ENCODE results near the gene PSMG2. TPM values are rescaled to one million over a fixed set of nuclear protein-coding genes. Genes with fewer than 3 reads are reported as not detected.

The PSMG2 gene
- polyA plus RNA-seq, 1 donor from 2014 or later = 87.2 TPM

- Histone ChIP-seq H3K9ac (ENCODE audit: low read length) (no peak overlapping the region), H3K36me3 (ENCODE audit: insufficient read depth, low read length) (no peaks in the 10 kb centered on the region), H3K79me2 (replicated peaks; ENCODE audit: insufficient read depth, low read length) (no peaks in the 10 kb centered on the region), H3K9me3 (ENCODE audit: low read length) (no peaks in the 10 kb centered on the region), H4K20me1 (ENCODE audit: insufficient read depth) (no peaks in the 10 kb centered on the region), H3K27me3 (ENCODE audit: insufficient read depth, low read depth, low read length) (no peaks in the 10 kb centered on the region), H2AFZ (ENCODE audit: low read depth, low read length) (no peak overlapping the region), H3K4me2 (ENCODE audit: low read length) (no peak overlapping the region), H3K4me3 (ENCODE audit: low read length) (no peak overlapping the region), H3K9me2 (ENCODE audit: insufficient read depth, low read length) (no peaks in the 10 kb centered on the region), H3F3A (ENCODE audit: insufficient read depth, low read length, poor library complexity, severe bottlenecking) (no peaks in the 10 kb centered on the region), H3K27ac (ENCODE audit: low read length) (no peak overlapping the region)
- TF ChIP-seq MXI1 (conservative IDR thresholded peaks at IDR 0.05; ENCODE audit: poor library complexity, severe bottlenecking) = no peak
- no peak for TF ChIP-seq REST (IDR thresholded peaks at IDR 0.05; ENCODE audit: borderline replicate concordance)
- no peak for TF ChIP-seq SMC3 (conservative IDR thresholded peaks at IDR 0.05; ENCODE audit: poor library complexity)
- no peak for TF ChIP-seq TAF1 (IDR thresholded peaks at IDR 0.05; ENCODE audit: low read depth)
- no peak for TF ChIP-seq CTCF (IDR thresholded peaks at IDR 0.05; ENCODE audit: poor library complexity, severe bottlenecking)
- TF ChIP-seq EP300 (conservative IDR thresholded peaks at IDR 0.05; ENCODE audit: poor library complexity, severe bottlenecking) = no peak
- no peak for TF ChIP-seq POLR2AphosphoS5 (IDR thresholded peaks at IDR 0.05)
- TF ChIP-seq EZH2 (IDR thresholded peaks at IDR 0.05; ENCODE audit: borderline replicate concordance, insufficient read depth, low read length, poor library complexity, severe bottlenecking) = no peak
- no peak for TF ChIP-seq RAD21 (conservative IDR thresholded peaks at IDR 0.05)
Measured at GRCh38 chr18:12772111-12772510, 69.3 kb downstream of the PSMG2 start.

- Histone ChIP-seq H3K9ac (ENCODE audit: low read length) (no peak overlapping the region), H4K20me1 (ENCODE audit: insufficient read depth) (no peaks in the 10 kb centered on the region), H3F3A (ENCODE audit: insufficient read depth, low read length, poor library complexity, severe bottlenecking) (no peaks in the 10 kb centered on the region), H3K4me2 (ENCODE audit: low read length) (no peak overlapping the region), H3K9me2 (ENCODE audit: insufficient read depth, low read length) (no peaks in the 10 kb centered on the region), H3K36me3 (ENCODE audit: insufficient read depth, low read length) (no peaks in the 10 kb centered on the region), H3K79me2 (replicated peaks; ENCODE audit: insufficient read depth, low read length) (no peaks in the 10 kb centered on the region), H3K27me3 (ENCODE audit: insufficient read depth, low read depth, low read length) (no peaks in the 10 kb centered on the region), H3K4me3 (ENCODE audit: low read length) (no peak overlapping the region), H3K9me3 (ENCODE audit: low read length) (no peaks in the 10 kb centered on the region), H3K27ac (ENCODE audit: low read length) (no peak overlapping the region), H2AFZ (ENCODE audit: low read depth, low read length) (no peak overlapping the region)
- TF ChIP-seq REST (IDR thresholded peaks at IDR 0.05; ENCODE audit: borderline replicate concordance) (no peak), EZH2 (IDR thresholded peaks at IDR 0.05; ENCODE audit: borderline replicate concordance, insufficient read depth, low read length, poor library complexity, severe bottlenecking) (no peak), TAF1 (IDR thresholded peaks at IDR 0.05; ENCODE audit: low read depth) (no peak), MXI1 (conservative IDR thresholded peaks at IDR 0.05; ENCODE audit: poor library complexity, severe bottlenecking) (no peak), EP300 (conservative IDR thresholded peaks at IDR 0.05; ENCODE audit: poor library complexity, severe bottlenecking) (no peak), CTCF (IDR thresholded peaks at IDR 0.05; ENCODE audit: poor library complexity, severe bottlenecking) (no peak)
Measured at GRCh38 chr18:12773369-12773768, 70.5 kb downstream of the PSMG2 start.

Data from neural cell (in vitro differentiated cells).